H9 (cell line): ENCODE measurements around the gene SMU1. TPM values are rescaled to one million over a fixed set of nuclear protein-coding genes. Genes with fewer than 3 reads are reported as not detected.

Source experiments
- DNase-seq: peaks from one replicate; pipeline ENCODE4 v3.0.0-alpha.2; 2017
- H2AFZ ChIP-seq: one replicate; pipeline ENCODE4 v1.6.1; 2013; ENCODE audit warnings: mild to moderate bottlenecking, low read length, control low read depth, moderate library complexity
- H2AK5ac ChIP-seq: 2 replicates; pipeline ENCODE4 v1.6.1; 2013; ENCODE audit warnings: low read length, control low read depth, mixed read lengths; ENCODE audit not compliant: insufficient read length
- H2BK120ac ChIP-seq: one replicate; pipeline ENCODE4 v1.6.1; 2013; ENCODE audit warnings: low read depth, mild to moderate bottlenecking, low read length, control low read depth, inconsistent platforms; ENCODE audit not compliant: poor library complexity, severe bottlenecking
- H2BK12ac ChIP-seq: 2 replicates; pipeline ENCODE4 v1.6.1; 2013; ENCODE audit warnings: low read length, control low read depth, mixed read lengths, low read depth; ENCODE audit not compliant: insufficient read length
- H2BK15ac ChIP-seq: 2 replicates; pipeline ENCODE4 v1.6.1; 2013; ENCODE audit warnings: low read depth, low read length, control low read depth
- H2BK20ac ChIP-seq: one replicate; pipeline ENCODE4 v1.6.1; 2013; ENCODE audit warnings: low read depth, mild to moderate bottlenecking, low read length, control low read depth, inconsistent platforms; ENCODE audit not compliant: poor library complexity, severe bottlenecking
- H2BK5ac ChIP-seq: 2 replicates; pipeline ENCODE4 v1.6.1; 2013; ENCODE audit warnings: low read length, control low read depth, mixed read lengths; ENCODE audit not compliant: insufficient read length
- H3K14ac ChIP-seq: 2 replicates; pipeline ENCODE4 v1.6.1; 2013; ENCODE audit warnings: low read length, control low read depth; ENCODE audit not compliant: insufficient read depth
- H3K18ac ChIP-seq: 2 replicates; pipeline ENCODE4 v1.6.1; 2013; ENCODE audit warnings: low read depth, mild to moderate bottlenecking, mixed read lengths, low read length, control low read depth; ENCODE audit not compliant: insufficient read length
- H3K23ac ChIP-seq: 2 replicates; pipeline ENCODE4 v1.6.1; 2013; ENCODE audit warnings: low read length, control low read depth, mixed read lengths, low read depth; ENCODE audit not compliant: insufficient read length
- H3K23me2 ChIP-seq: 2 replicates; pipeline ENCODE4 v1.6.1; 2013; ENCODE audit warnings: low read depth, mild to moderate bottlenecking, mixed read lengths, low read length, control low read depth; ENCODE audit not compliant: insufficient read length, poor library complexity, severe bottlenecking
- H3K27ac ChIP-seq: 2 replicates; pipeline ENCODE4 v1.5.1; 2013; ENCODE audit warnings: low read length, control low read depth, mixed read lengths, low read depth; ENCODE audit not compliant: insufficient read length
- H3K27me3 ChIP-seq: 2 replicates; pipeline ENCODE4 v1.6.1; 2013; ENCODE audit warnings: low read length, control low read depth, inconsistent platforms; ENCODE audit not compliant: insufficient read depth
- H3K4ac ChIP-seq: 2 replicates; pipeline ENCODE4 v1.6.1; 2013; ENCODE audit warnings: low read depth, mild to moderate bottlenecking, control low read depth, inconsistent platforms, low read length, moderate library complexity
- H3K4me1 ChIP-seq: 2 replicates; pipeline ENCODE4 v1.6.1; 2013; ENCODE audit warnings: low read length, control low read depth, inconsistent platforms; ENCODE audit not compliant: insufficient read depth
- H3K4me2 ChIP-seq: 2 replicates; pipeline ENCODE4 v1.6.1; 2013; ENCODE audit warnings: low read length, control low read depth, mixed read lengths; ENCODE audit not compliant: insufficient read length, insufficient read depth
- H3K56ac ChIP-seq: 2 replicates; pipeline ENCODE4 v1.6.1; 2013; ENCODE audit warnings: low read depth, mild to moderate bottlenecking, mixed read lengths, low read length, control low read depth; ENCODE audit not compliant: insufficient read length
- H3K79me1 ChIP-seq: 2 replicates; pipeline ENCODE4 v1.6.1; 2013; ENCODE audit warnings: low read depth, mild to moderate bottlenecking, moderate library complexity, low read length, control low read depth, inconsistent platforms; ENCODE audit not compliant: insufficient read depth, poor library complexity, severe bottlenecking
- H3K79me2 ChIP-seq: 2 replicates; pipeline ENCODE4 v1.6.1; 2013; ENCODE audit warnings: low read length, control low read depth, inconsistent platforms; ENCODE audit not compliant: insufficient read depth
- H3K9ac ChIP-seq: 2 replicates; pipeline ENCODE4 v1.6.1; 2013; ENCODE audit warnings: low read length, control low read depth, mixed read lengths; ENCODE audit not compliant: insufficient read length; ENCODE audit errors: extremely low read depth
- H3K9me3 ChIP-seq: one replicate; pipeline ENCODE4 v1.6.1; 2013; ENCODE audit warnings: low read depth, low read length, inconsistent platforms; ENCODE audit not compliant: control insufficient read depth
- H3T11ph ChIP-seq: one replicate; pipeline ENCODE4 v1.6.1; 2013; ENCODE audit warnings: mild to moderate bottlenecking, low read length, control low read depth, inconsistent platforms
- H4K20me1 ChIP-seq: one replicate; pipeline ENCODE4 v1.6.1; 2013; ENCODE audit not compliant: control insufficient read depth, insufficient read length, insufficient read depth
- H4K5ac ChIP-seq: 2 replicates; pipeline ENCODE4 v1.6.1; 2013; ENCODE audit warnings: low read depth, mild to moderate bottlenecking, mixed read lengths, low read length, control low read depth; ENCODE audit not compliant: insufficient read length
- H4K8ac ChIP-seq: replicated peaks from 2 replicates; pipeline ENCODE4 v1.6.1; 2013; ENCODE audit warnings: low read length, control low read depth, mixed read lengths, low read depth; ENCODE audit not compliant: insufficient read length
- H4K91ac ChIP-seq: 2 replicates; pipeline ENCODE4 v1.6.1; 2013; ENCODE audit warnings: low read depth, mild to moderate bottlenecking, moderate library complexity, mixed read lengths, low read length, control low read depth; ENCODE audit not compliant: insufficient read length
- H3K27ac Mint-ChIP-seq, 3 experiments: 2 replicates in 2 of 3; 3 replicates in 1 of 3; pipeline ENCODE4 v1.8.0; 2020 to 2021; ENCODE audit warnings: mixed read lengths in 3 of 3, mild to moderate bottlenecking in 1 of 3, moderate library complexity in 1 of 3
- H3K27me3 Mint-ChIP-seq: 2 replicates; pipeline ENCODE4 v1.8.0; 2021; ENCODE audit warnings: low read depth, mild to moderate bottlenecking, moderate library complexity, mixed read lengths
- H3K36me3 Mint-ChIP-seq, 3 experiments: 2 replicates in 2 of 3; 3 replicates in 1 of 3; pipeline ENCODE4 v1.8.0; 2020 to 2021; ENCODE audit warnings: low read depth in 3 of 3, mixed read lengths in 3 of 3; ENCODE audit not compliant: insufficient read depth in 1 of 3
- H3K4me1 Mint-ChIP-seq, 2 experiments: 2 replicates each; pipeline ENCODE4 v1.8.0; 2020; ENCODE audit warnings: mixed read lengths in 2 of 2
- H3K4me3 Mint-ChIP-seq, 2 experiments: 2 replicates in 1 of 2; 3 replicates in 1 of 2; pipeline ENCODE4 v1.8.0; 2020 to 2021; ENCODE audit warnings: mild to moderate bottlenecking in 2 of 2, mixed read lengths in 2 of 2, moderate library complexity in 1 of 2
- H3K9me3 Mint-ChIP-seq, 2 experiments: 2 replicates in 1 of 2; 3 replicates in 1 of 2; pipeline ENCODE4 v1.8.0; 2020; ENCODE audit warnings: mild to moderate bottlenecking in 2 of 2, mixed read lengths in 2 of 2, moderate library complexity in 1 of 2
- CTCF ChIP-seq: fragments of 200-600 bp; sonication (generic); conservative IDR thresholded peaks from 3 replicates; pipeline ENCODE4 v1.8.0; 2021; ENCODE audit warnings: antibody characterized with exemption, mild to moderate bottlenecking
- WGBS: extraction: QIAGEN DNeasy Blood & Tissue Kit; methylation state at CpG from one replicate; pipeline ENCODE4 v1.1.7; 2013; ENCODE audit warnings: missing lambda C conversion rate, low lambda C conversion rate, mixed read lengths; ENCODE audit not compliant: insufficient read length; ENCODE audit errors: extremely low coverage; 5-methylcytosine and 5-hydroxymethylcytosine counted together
- total RNA-seq: library from RNA; stranded (reverse); gene quantifications from 2 replicates; pipeline ENCODE4 v1.2.1, GENCODE V29; 2021

The SMU1 gene
- total RNA-seq, 1 experiment from 2014 or later = 26.9 TPM

GRCh38 chr9:33014665-33015014, 61.8 kb downstream of the SMU1 start:
- peak overlapping the region in 1 of 2 experiments; percentile 28; a peak in 1 of 5 replicates for H3K4me3 Mint-ChIP-seq
- H3K27ac ChIP-seq = no peak overlapping the region
- no peak overlapping the region for H2BK20ac ChIP-seq
- H2BK120ac ChIP-seq = no peak overlapping the region
- no peaks in the 10 kb centered on the region for H3K9me3 ChIP-seq
- H3K79me1 ChIP-seq = peaks cover 2% of the 10 kb centered on the region
- H3K79me2 ChIP-seq = no peaks in the 10 kb centered on the region
- no peak overlapping the region for H3K18ac ChIP-seq
- no peak overlapping the region for H2AK5ac ChIP-seq
- H2BK15ac ChIP-seq = no peak overlapping the region
- no peak overlapping the region; a peak in 2 of 7 replicates for H3K27ac Mint-ChIP-seq
- no peak for TF ChIP-seq CTCF
- no peak overlapping the region for H3T11ph ChIP-seq
- H4K20me1 ChIP-seq = no peaks in the 10 kb centered on the region
- H2AFZ ChIP-seq = no peak overlapping the region
- H2BK5ac ChIP-seq = no peak overlapping the region
- no peaks in the 10 kb centered on the region for H3K27me3 Mint-ChIP-seq
- H3K14ac ChIP-seq = no peak overlapping the region
- no peak overlapping the region for H3K4ac ChIP-seq
- peaks cover 19 to 22% of the 10 kb centered on the region in 2 experiments for H3K4me1 Mint-ChIP-seq
- no peak overlapping the region for H3K4me2 ChIP-seq
- H4K8ac ChIP-seq = no peak overlapping the region
- H3K9me3 Mint-ChIP-seq = no peaks in the 10 kb centered on the region
- DNase-seq = no peak
- H3K23me2 ChIP-seq = no peaks in the 10 kb centered on the region
- no peaks in the 10 kb centered on the region for H3K27me3 ChIP-seq
- H3K23ac ChIP-seq = no peak overlapping the region
- peaks cover 4 to 11% (median 5%) of the 10 kb centered on the region in 3 experiments; a peak in 4 of 7 replicates for H3K36me3 Mint-ChIP-seq
- H3K56ac ChIP-seq = no peak overlapping the region
- no CpG with 5 or more reads among the region's 1 CpG for WGBS
- no peak overlapping the region for H2BK12ac ChIP-seq
- H3K9ac ChIP-seq = no peak overlapping the region
- H3K4me1 ChIP-seq = 0 out of 2 replicates have a peak, but pooled peaks cover 3% of the 10 kb centered on the region
- H4K5ac ChIP-seq = no peak overlapping the region
- H4K91ac ChIP-seq = no peak overlapping the region
